GM12878 (cell line): ENCODE data around the gene PRCD. TPM values are rescaled to one million over a fixed set of nuclear protein-coding genes. Genes with fewer than 3 reads are reported as not detected.
A peak's percentile ranks its signal among the peaks of the same experiment; 100 is the strongest.

ENCODE experiments used
- CBX5 ChIP-seq: sonication (generic); IDR thresholded peaks from 2 replicates; pipeline ENCODE4 v1.6.1; 2016; ENCODE audit warnings: low read depth, moderate library complexity, mild to moderate bottlenecking, inconsistent platforms
- CREB1 ChIP-seq: IDR thresholded peaks from 2 replicates; pipeline ENCODE4 v1.6.1; 2012; ENCODE audit warnings: low read depth, mild to moderate bottlenecking, inconsistent platforms
- HCFC1 ChIP-seq: fragments of 150-350 bp; IDR thresholded peaks from 2 replicates; pipeline ENCODE4 v1.6.1; 2014; ENCODE audit warnings: low read length
- IKZF2 ChIP-seq, 2 experiments: fragments of 450-650 bp; IDR thresholded peaks; 2 replicates each; pipeline ENCODE4 v1.6.1; 2017; ENCODE audit warnings: mild to moderate bottlenecking in 2 of 2, moderate library complexity in 2 of 2
- KAT2A ChIP-seq: conservative IDR thresholded peaks from 2 replicates; pipeline ENCODE4 v1.6.1; 2011; ENCODE audit warnings: low read depth, low read length; ENCODE audit not compliant: control insufficient read depth
- LARP7 ChIP-seq: fragments of 450-650 bp; IDR thresholded peaks from 2 replicates; pipeline ENCODE4 v1.6.1; 2017; ENCODE audit warnings: mild to moderate bottlenecking
- MYB ChIP-seq: fragments of 150-350 bp; IDR thresholded peaks from 2 replicates; pipeline ENCODE4 v1.6.1; 2014; ENCODE audit warnings: mild to moderate bottlenecking, low read depth, low read length, borderline replicate concordance
- NR2F1 ChIP-seq: fragments of 450-650 bp; conservative IDR thresholded peaks from 2 replicates; pipeline ENCODE4 v1.6.1; 2017; ENCODE audit warnings: mild to moderate bottlenecking
- PAX5 ChIP-seq: IDR thresholded peaks from 2 replicates; pipeline ENCODE4 v1.6.1; 2011; ENCODE audit warnings: low read depth, low read length, borderline replicate concordance
- PKNOX1 ChIP-seq: fragments of 450-650 bp; IDR thresholded peaks from 2 replicates; pipeline ENCODE4 v1.6.1; 2016; ENCODE audit warnings: mild to moderate bottlenecking
- RAD51 ChIP-seq: fragments of 450-650 bp; IDR thresholded peaks from 2 replicates; pipeline ENCODE4 v1.6.1; 2016; ENCODE audit warnings: moderate library complexity, mild to moderate bottlenecking, inconsistent platforms
- RB1 ChIP-seq: fragments of 450-650 bp; formaldehyde crosslinking; IDR thresholded peaks from 2 replicates; pipeline ENCODE4 v1.6.1; 2017; ENCODE audit warnings: mild to moderate bottlenecking, borderline replicate concordance
- TAF1 ChIP-seq: IDR thresholded peaks from 2 replicates; pipeline ENCODE4 v1.6.1; 2011; ENCODE audit warnings: mild to moderate bottlenecking, low read depth, low read length, borderline replicate concordance
- TBL1XR1 ChIP-seq: IDR thresholded peaks from 2 replicates; pipeline ENCODE4 v1.6.1; 2012; ENCODE audit warnings: low read depth, low read length, improper control_type of control experiment
- ZSCAN29 ChIP-seq: fragments of 450-650 bp; IDR thresholded peaks from 2 replicates; pipeline ENCODE4 v1.6.1; 2017; ENCODE audit warnings: mild to moderate bottlenecking, moderate library complexity
- polyA plus RNA-seq, 11 experiments: library from polyadenylated mRNA; depleted of rRNA in 4 of 11; unstranded in 6 of 11; stranded (reverse) in 5 of 11; fragments of >200 nt; fragmentation: Nextera tagmentation in 4 of 11; fragmentation: Illumina TruSeq in 1 of 11; extraction: Ambion mirVana in 4 of 11; extraction: Trizol in 1 of 11; gene quantifications; 1 replicate in 1 of 11; 2 replicates in 10 of 11; pipeline versions ENCODE4 v1.2.1 to v1.2.3, GENCODE V29; 2011 to 2016; ENCODE audit warnings: inconsistent platforms in 2 of 11, missing spikeins in 2 of 11, low read depth in 1 of 11
- total RNA-seq, 4 experiments: library from RNA; depleted of rRNA in 3 of 4; stranded (reverse); fragments of >200 nt in 3 of 4; fragmentation: Illumina TruSeq in 1 of 4; extraction: Trizol in 1 of 4; gene quantifications; 2 replicates each; pipeline versions ENCODE4 v1.2.1 to v1.2.3, GENCODE V29; 2013 to 2021
- TF ChIP-seq, protein P1 (sequence below): IDR thresholded peaks from 2 replicates; pipeline ENCODE4 v1.6.1; 2011; ENCODE audit warnings: borderline replicate concordance, low read depth, mild to moderate bottlenecking, moderate library complexity, low read length; ENCODE audit not compliant: insufficient read depth, poor library complexity, severe bottlenecking
- TF ChIP-seq, protein P2 (sequence below): IDR thresholded peaks from 2 replicates; pipeline ENCODE4 v1.6.1; 2011; ENCODE audit warnings: low read depth, mild to moderate bottlenecking, low read length, moderate library complexity, borderline replicate concordance; ENCODE audit errors: extremely low read depth
- TF ChIP-seq, protein P3 (sequence below): fragments of 450-650 bp; IDR thresholded peaks from 2 replicates; pipeline ENCODE4 v1.6.1; 2017; ENCODE audit warnings: mild to moderate bottlenecking, moderate library complexity
- TF ChIP-seq, protein P4 (sequence below): fragments of 450-650 bp; IDR thresholded peaks from 2 replicates; pipeline ENCODE4 v1.6.1; 2017; ENCODE audit warnings: borderline replicate concordance
- TF ChIP-seq, protein P5 (sequence below): fragments of 450-650 bp; IDR thresholded peaks from 2 replicates; pipeline ENCODE4 v1.6.1; 2014; ENCODE audit warnings: mild to moderate bottlenecking

The PRCD gene
- total and polyA plus RNA-seq, 10 of the 15 experiments (the other 5 are each of a cell fraction or from before 2014, with no cell fraction given), result 0.18 to 0.95 (median 0.34) TPM; not detected in 4

DNA sequence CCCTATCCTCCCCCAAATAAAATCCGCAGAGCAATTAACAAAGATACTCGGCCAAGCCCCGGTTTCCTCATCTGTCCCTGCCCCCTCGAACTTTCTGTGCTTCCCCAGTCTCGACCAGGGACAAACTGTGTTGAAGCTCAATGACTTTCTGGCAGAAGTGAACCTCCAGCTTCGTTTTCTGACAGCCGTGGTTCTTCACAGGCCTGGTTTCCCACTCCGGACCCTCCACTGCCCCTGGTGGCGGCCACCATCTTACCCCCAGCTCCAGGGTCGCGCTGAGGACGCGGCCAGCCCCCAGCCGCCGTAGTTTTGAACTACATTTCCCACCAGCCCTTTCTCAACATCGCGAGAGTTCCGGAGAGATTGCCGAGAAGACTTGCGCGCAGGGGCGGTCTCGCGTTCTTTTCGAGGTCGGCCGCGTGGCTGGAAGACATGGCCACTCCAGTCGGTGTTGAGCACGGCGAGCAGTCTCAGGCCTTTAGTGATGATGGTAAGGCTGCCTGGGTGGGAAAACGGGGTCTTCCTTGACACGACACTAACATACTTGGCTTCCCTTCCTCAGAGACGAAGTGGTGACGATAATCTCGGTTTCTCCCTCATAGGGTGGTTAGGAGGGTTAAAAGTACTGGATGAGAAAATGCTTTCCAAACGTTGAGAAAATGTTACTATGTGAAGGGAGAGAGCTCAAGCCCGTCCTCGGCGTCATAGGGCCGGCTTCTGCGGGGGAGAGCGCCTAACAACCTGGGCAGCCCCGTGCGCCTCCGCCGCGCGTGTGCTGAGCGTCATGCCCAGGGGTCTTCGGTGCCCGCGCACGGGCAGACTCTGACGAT is 17.7 kb downstream of the PRCD start (continued):
- TF ChIP-seq KAT2A (no peak), CBX5 (0 out of 2 replicates have a peak, but pooled peaks have one; percentile 28), HCFC1 (peak; percentile 98), ZSCAN29 (no peak), CREB1 (peak; percentile 75), RAD51 (0 out of 2 replicates have a peak, but pooled peaks have one; percentile 17), TAF1 (peak; percentile 97), PAX5 (peak; percentile 28; the same call in 1 of the 2 replicates), TBL1XR1 (no peak), PKNOX1 (peak; percentile 60; the same call in 1 of the 2 replicates), IKZF2 (IDR thresholded peaks at IDR 0.05) (no peak), LARP7 (0 out of 2 replicates have a peak, but pooled peaks have one; percentile 59), MYB (no peak), NR2F1 (no peak; the same call in 1 of the 2 replicates), RB1 (no peak)
- TF ChIP-seq, protein P1, sequence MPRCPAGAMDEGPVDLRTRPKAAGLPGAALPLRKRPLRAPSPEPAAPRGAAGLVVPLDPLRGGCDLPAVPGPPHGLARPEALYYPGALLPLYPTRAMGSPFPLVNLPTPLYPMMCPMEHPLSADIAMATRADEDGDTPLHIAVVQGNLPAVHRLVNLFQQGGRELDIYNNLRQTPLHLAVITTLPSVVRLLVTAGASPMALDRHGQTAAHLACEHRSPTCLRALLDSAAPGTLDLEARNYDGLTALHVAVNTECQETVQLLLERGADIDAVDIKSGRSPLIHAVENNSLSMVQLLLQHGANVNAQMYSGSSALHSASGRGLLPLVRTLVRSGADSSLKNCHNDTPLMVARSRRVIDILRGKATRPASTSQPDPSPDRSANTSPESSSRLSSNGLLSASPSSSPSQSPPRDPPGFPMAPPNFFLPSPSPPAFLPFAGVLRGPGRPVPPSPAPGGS, result no peak
- TF ChIP-seq, protein P2, sequence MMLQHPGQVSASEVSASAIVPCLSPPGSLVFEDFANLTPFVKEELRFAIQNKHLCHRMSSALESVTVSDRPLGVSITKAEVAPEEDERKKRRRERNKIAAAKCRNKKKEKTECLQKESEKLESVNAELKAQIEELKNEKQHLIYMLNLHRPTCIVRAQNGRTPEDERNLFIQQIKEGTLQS, result no peak
- TF ChIP-seq, protein P3, sequence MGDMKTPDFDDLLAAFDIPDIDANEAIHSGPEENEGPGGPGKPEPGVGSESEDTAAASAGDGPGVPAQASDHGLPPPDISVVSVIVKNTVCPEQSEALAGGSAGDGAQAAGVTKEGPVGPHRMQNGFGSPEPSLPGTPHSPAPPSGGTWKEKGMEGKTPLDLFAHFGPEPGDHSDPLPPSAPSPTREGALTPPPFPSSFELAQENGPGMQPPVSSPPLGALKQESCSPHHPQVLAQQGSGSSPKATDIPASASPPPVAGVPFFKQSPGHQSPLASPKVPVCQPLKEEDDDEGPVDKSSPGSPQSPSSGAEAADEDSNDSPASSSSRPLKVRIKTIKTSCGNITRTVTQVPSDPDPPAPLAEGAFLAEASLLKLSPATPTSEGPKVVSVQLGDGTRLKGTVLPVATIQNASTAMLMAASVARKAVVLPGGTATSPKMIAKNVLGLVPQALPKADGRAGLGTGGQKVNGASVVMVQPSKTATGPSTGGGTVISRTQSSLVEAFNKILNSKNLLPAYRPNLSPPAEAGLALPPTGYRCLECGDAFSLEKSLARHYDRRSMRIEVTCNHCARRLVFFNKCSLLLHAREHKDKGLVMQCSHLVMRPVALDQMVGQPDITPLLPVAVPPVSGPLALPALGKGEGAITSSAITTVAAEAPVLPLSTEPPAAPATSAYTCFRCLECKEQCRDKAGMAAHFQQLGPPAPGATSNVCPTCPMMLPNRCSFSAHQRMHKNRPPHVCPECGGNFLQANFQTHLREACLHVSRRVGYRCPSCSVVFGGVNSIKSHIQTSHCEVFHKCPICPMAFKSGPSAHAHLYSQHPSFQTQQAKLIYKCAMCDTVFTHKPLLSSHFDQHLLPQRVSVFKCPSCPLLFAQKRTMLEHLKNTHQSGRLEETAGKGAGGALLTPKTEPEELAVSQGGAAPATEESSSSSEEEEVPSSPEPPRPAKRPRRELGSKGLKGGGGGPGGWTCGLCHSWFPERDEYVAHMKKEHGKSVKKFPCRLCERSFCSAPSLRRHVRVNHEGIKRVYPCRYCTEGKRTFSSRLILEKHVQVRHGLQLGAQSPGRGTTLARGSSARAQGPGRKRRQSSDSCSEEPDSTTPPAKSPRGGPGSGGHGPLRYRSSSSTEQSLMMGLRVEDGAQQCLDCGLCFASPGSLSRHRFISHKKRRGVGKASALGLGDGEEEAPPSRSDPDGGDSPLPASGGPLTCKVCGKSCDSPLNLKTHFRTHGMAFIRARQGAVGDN, result peak; percentile 80; the same call in 1 of the 2 replicates
- TF ChIP-seq, protein P4, sequence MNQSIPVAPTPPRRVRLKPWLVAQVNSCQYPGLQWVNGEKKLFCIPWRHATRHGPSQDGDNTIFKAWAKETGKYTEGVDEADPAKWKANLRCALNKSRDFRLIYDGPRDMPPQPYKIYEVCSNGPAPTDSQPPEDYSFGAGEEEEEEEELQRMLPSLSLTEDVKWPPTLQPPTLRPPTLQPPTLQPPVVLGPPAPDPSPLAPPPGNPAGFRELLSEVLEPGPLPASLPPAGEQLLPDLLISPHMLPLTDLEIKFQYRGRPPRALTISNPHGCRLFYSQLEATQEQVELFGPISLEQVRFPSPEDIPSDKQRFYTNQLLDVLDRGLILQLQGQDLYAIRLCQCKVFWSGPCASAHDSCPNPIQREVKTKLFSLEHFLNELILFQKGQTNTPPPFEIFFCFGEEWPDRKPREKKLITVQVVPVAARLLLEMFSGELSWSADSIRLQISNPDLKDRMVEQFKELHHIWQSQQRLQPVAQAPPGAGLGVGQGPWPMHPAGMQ, result peak; percentile 92
- TF ChIP-seq, protein P5, sequence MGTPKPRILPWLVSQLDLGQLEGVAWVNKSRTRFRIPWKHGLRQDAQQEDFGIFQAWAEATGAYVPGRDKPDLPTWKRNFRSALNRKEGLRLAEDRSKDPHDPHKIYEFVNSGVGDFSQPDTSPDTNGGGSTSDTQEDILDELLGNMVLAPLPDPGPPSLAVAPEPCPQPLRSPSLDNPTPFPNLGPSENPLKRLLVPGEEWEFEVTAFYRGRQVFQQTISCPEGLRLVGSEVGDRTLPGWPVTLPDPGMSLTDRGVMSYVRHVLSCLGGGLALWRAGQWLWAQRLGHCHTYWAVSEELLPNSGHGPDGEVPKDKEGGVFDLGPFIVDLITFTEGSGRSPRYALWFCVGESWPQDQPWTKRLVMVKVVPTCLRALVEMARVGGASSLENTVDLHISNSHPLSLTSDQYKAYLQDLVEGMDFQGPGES, result no peak; the same call in 1 of the 2 replicates
